GM23338 (cell line): ENCODE measurements around the gene CCDC71L.

Source experiments
- EZH2 ChIP-seq: fragments of 200-600 bp; sonication (generic); IDR thresholded peaks from one replicate; pipeline ENCODE4 v1.8.0; 2017; ENCODE audit warnings: antibody characterized with exemption, mild to moderate bottlenecking, low read depth; ENCODE audit not compliant: unreplicated experiment
- TF ChIP-seq, protein P1 (sequence below): IDR thresholded peaks from one replicate; pipeline ENCODE4 v1.6.1; 2018; ENCODE audit warnings: antibody characterized with exemption; ENCODE audit not compliant: unreplicated experiment
- TF ChIP-seq, protein P2 (sequence below), 2 experiments: fragments of 200-600 bp in 1 of 2; sonication (generic) in 1 of 2; conservative IDR thresholded peaks; 2 replicates each; pipeline versions ENCODE4 v1.5.1 to v1.6.1; 2016 to 2017; ENCODE audit warnings: antibody characterized with exemption in 2 of 2, low read depth in 2 of 2, mild to moderate bottlenecking in 2 of 2, moderate library complexity in 1 of 2

DNA sequence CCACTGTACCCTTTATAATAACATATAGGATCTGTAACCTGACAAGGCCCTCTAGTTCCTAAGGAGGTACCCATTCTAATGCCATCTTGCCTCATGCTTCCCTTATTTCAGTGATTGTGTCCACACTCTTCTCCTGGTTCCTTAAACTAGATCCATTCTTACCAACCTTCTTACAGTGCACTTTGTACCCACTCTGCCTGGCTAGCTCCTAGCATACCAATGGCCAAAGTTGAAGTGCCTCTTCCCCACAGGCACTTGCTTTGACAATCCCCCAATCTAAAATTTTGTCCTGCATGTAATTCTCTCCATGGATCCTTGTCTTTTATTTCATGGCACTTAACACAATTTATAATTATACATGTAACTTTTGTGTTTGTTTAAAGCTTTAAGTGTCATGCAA lies 40.9 kb downstream of the CCDC71L start:
- TF ChIP-seq EZH2 = no peak
- TF ChIP-seq, protein P1, sequence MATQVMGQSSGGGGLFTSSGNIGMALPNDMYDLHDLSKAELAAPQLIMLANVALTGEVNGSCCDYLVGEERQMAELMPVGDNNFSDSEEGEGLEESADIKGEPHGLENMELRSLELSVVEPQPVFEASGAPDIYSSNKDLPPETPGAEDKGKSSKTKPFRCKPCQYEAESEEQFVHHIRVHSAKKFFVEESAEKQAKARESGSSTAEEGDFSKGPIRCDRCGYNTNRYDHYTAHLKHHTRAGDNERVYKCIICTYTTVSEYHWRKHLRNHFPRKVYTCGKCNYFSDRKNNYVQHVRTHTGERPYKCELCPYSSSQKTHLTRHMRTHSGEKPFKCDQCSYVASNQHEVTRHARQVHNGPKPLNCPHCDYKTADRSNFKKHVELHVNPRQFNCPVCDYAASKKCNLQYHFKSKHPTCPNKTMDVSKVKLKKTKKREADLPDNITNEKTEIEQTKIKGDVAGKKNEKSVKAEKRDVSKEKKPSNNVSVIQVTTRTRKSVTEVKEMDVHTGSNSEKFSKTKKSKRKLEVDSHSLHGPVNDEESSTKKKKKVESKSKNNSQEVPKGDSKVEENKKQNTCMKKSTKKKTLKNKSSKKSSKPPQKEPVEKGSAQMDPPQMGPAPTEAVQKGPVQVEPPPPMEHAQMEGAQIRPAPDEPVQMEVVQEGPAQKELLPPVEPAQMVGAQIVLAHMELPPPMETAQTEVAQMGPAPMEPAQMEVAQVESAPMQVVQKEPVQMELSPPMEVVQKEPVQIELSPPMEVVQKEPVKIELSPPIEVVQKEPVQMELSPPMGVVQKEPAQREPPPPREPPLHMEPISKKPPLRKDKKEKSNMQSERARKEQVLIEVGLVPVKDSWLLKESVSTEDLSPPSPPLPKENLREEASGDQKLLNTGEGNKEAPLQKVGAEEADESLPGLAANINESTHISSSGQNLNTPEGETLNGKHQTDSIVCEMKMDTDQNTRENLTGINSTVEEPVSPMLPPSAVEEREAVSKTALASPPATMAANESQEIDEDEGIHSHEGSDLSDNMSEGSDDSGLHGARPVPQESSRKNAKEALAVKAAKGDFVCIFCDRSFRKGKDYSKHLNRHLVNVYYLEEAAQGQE = no peak
- TF ChIP-seq, protein P2, sequence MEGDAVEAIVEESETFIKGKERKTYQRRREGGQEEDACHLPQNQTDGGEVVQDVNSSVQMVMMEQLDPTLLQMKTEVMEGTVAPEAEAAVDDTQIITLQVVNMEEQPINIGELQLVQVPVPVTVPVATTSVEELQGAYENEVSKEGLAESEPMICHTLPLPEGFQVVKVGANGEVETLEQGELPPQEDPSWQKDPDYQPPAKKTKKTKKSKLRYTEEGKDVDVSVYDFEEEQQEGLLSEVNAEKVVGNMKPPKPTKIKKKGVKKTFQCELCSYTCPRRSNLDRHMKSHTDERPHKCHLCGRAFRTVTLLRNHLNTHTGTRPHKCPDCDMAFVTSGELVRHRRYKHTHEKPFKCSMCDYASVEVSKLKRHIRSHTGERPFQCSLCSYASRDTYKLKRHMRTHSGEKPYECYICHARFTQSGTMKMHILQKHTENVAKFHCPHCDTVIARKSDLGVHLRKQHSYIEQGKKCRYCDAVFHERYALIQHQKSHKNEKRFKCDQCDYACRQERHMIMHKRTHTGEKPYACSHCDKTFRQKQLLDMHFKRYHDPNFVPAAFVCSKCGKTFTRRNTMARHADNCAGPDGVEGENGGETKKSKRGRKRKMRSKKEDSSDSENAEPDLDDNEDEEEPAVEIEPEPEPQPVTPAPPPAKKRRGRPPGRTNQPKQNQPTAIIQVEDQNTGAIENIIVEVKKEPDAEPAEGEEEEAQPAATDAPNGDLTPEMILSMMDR (conservative IDR thresholded peaks at IDR 0.05; ENCODE audit: low read depth in 2 of 2) = no peak
